H9 (cell line): ENCODE results near the gene PARP8. TPM values are rescaled to one million over a fixed set of nuclear protein-coding genes. Genes with fewer than 3 reads are reported as not detected.

Experiments used
- DNase-seq: peaks from one replicate; pipeline ENCODE4 v3.0.0-alpha.2; 2017
- H2AFZ ChIP-seq: one replicate; pipeline ENCODE4 v1.6.1; 2013; ENCODE audit warnings: mild to moderate bottlenecking, low read length, control low read depth, moderate library complexity
- H2AK5ac ChIP-seq: 2 replicates; pipeline ENCODE4 v1.6.1; 2013; ENCODE audit warnings: low read length, control low read depth, mixed read lengths; ENCODE audit not compliant: insufficient read length
- H2BK120ac ChIP-seq: one replicate; pipeline ENCODE4 v1.6.1; 2013; ENCODE audit warnings: low read depth, mild to moderate bottlenecking, low read length, control low read depth, inconsistent platforms; ENCODE audit not compliant: poor library complexity, severe bottlenecking
- H2BK12ac ChIP-seq: 2 replicates; pipeline ENCODE4 v1.6.1; 2013; ENCODE audit warnings: low read length, control low read depth, mixed read lengths, low read depth; ENCODE audit not compliant: insufficient read length
- H2BK15ac ChIP-seq: 2 replicates; pipeline ENCODE4 v1.6.1; 2013; ENCODE audit warnings: low read depth, low read length, control low read depth
- H2BK20ac ChIP-seq: one replicate; pipeline ENCODE4 v1.6.1; 2013; ENCODE audit warnings: low read depth, mild to moderate bottlenecking, low read length, control low read depth, inconsistent platforms; ENCODE audit not compliant: poor library complexity, severe bottlenecking
- H2BK5ac ChIP-seq: 2 replicates; pipeline ENCODE4 v1.6.1; 2013; ENCODE audit warnings: low read length, control low read depth, mixed read lengths; ENCODE audit not compliant: insufficient read length
- H3K14ac ChIP-seq: 2 replicates; pipeline ENCODE4 v1.6.1; 2013; ENCODE audit warnings: low read length, control low read depth; ENCODE audit not compliant: insufficient read depth
- H3K18ac ChIP-seq: 2 replicates; pipeline ENCODE4 v1.6.1; 2013; ENCODE audit warnings: low read depth, mild to moderate bottlenecking, mixed read lengths, low read length, control low read depth; ENCODE audit not compliant: insufficient read length
- H3K23ac ChIP-seq: 2 replicates; pipeline ENCODE4 v1.6.1; 2013; ENCODE audit warnings: low read length, control low read depth, mixed read lengths, low read depth; ENCODE audit not compliant: insufficient read length
- H3K23me2 ChIP-seq: 2 replicates; pipeline ENCODE4 v1.6.1; 2013; ENCODE audit warnings: low read depth, mild to moderate bottlenecking, mixed read lengths, low read length, control low read depth; ENCODE audit not compliant: insufficient read length, poor library complexity, severe bottlenecking
- H3K27ac ChIP-seq: 2 replicates; pipeline ENCODE4 v1.5.1; 2013; ENCODE audit warnings: low read length, control low read depth, mixed read lengths, low read depth; ENCODE audit not compliant: insufficient read length
- H3K27me3 ChIP-seq: 2 replicates; pipeline ENCODE4 v1.6.1; 2013; ENCODE audit warnings: low read length, control low read depth, inconsistent platforms; ENCODE audit not compliant: insufficient read depth
- H3K4ac ChIP-seq: 2 replicates; pipeline ENCODE4 v1.6.1; 2013; ENCODE audit warnings: low read depth, mild to moderate bottlenecking, control low read depth, inconsistent platforms, low read length, moderate library complexity
- H3K4me1 ChIP-seq: 2 replicates; pipeline ENCODE4 v1.6.1; 2013; ENCODE audit warnings: low read length, control low read depth, inconsistent platforms; ENCODE audit not compliant: insufficient read depth
- H3K4me2 ChIP-seq: 2 replicates; pipeline ENCODE4 v1.6.1; 2013; ENCODE audit warnings: low read length, control low read depth, mixed read lengths; ENCODE audit not compliant: insufficient read length, insufficient read depth
- H3K56ac ChIP-seq: 2 replicates; pipeline ENCODE4 v1.6.1; 2013; ENCODE audit warnings: low read depth, mild to moderate bottlenecking, mixed read lengths, low read length, control low read depth; ENCODE audit not compliant: insufficient read length
- H3K79me1 ChIP-seq: 2 replicates; pipeline ENCODE4 v1.6.1; 2013; ENCODE audit warnings: low read depth, mild to moderate bottlenecking, moderate library complexity, low read length, control low read depth, inconsistent platforms; ENCODE audit not compliant: insufficient read depth, poor library complexity, severe bottlenecking
- H3K79me2 ChIP-seq: 2 replicates; pipeline ENCODE4 v1.6.1; 2013; ENCODE audit warnings: low read length, control low read depth, inconsistent platforms; ENCODE audit not compliant: insufficient read depth
- H3K9ac ChIP-seq: 2 replicates; pipeline ENCODE4 v1.6.1; 2013; ENCODE audit warnings: low read length, control low read depth, mixed read lengths; ENCODE audit not compliant: insufficient read length; ENCODE audit errors: extremely low read depth
- H3K9me3 ChIP-seq: one replicate; pipeline ENCODE4 v1.6.1; 2013; ENCODE audit warnings: low read depth, low read length, inconsistent platforms; ENCODE audit not compliant: control insufficient read depth
- H3T11ph ChIP-seq: one replicate; pipeline ENCODE4 v1.6.1; 2013; ENCODE audit warnings: mild to moderate bottlenecking, low read length, control low read depth, inconsistent platforms
- H4K20me1 ChIP-seq: one replicate; pipeline ENCODE4 v1.6.1; 2013; ENCODE audit not compliant: control insufficient read depth, insufficient read length, insufficient read depth
- H4K5ac ChIP-seq: 2 replicates; pipeline ENCODE4 v1.6.1; 2013; ENCODE audit warnings: low read depth, mild to moderate bottlenecking, mixed read lengths, low read length, control low read depth; ENCODE audit not compliant: insufficient read length
- H4K8ac ChIP-seq: replicated peaks from 2 replicates; pipeline ENCODE4 v1.6.1; 2013; ENCODE audit warnings: low read length, control low read depth, mixed read lengths, low read depth; ENCODE audit not compliant: insufficient read length
- H4K91ac ChIP-seq: 2 replicates; pipeline ENCODE4 v1.6.1; 2013; ENCODE audit warnings: low read depth, mild to moderate bottlenecking, moderate library complexity, mixed read lengths, low read length, control low read depth; ENCODE audit not compliant: insufficient read length
- H3K27ac Mint-ChIP-seq, 3 experiments: 2 replicates in 2 of 3; 3 replicates in 1 of 3; pipeline ENCODE4 v1.8.0; 2020 to 2021; ENCODE audit warnings: mixed read lengths in 3 of 3, mild to moderate bottlenecking in 1 of 3, moderate library complexity in 1 of 3
- H3K27me3 Mint-ChIP-seq: 2 replicates; pipeline ENCODE4 v1.8.0; 2021; ENCODE audit warnings: low read depth, mild to moderate bottlenecking, moderate library complexity, mixed read lengths
- H3K36me3 Mint-ChIP-seq, 3 experiments: 2 replicates in 2 of 3; 3 replicates in 1 of 3; pipeline ENCODE4 v1.8.0; 2020 to 2021; ENCODE audit warnings: low read depth in 3 of 3, mixed read lengths in 3 of 3; ENCODE audit not compliant: insufficient read depth in 1 of 3
- H3K4me1 Mint-ChIP-seq, 2 experiments: 2 replicates each; pipeline ENCODE4 v1.8.0; 2020; ENCODE audit warnings: mixed read lengths in 2 of 2
- H3K4me3 Mint-ChIP-seq, 2 experiments: 2 replicates in 1 of 2; 3 replicates in 1 of 2; pipeline ENCODE4 v1.8.0; 2020 to 2021; ENCODE audit warnings: mild to moderate bottlenecking in 2 of 2, mixed read lengths in 2 of 2, moderate library complexity in 1 of 2
- H3K9me3 Mint-ChIP-seq, 2 experiments: 2 replicates in 1 of 2; 3 replicates in 1 of 2; pipeline ENCODE4 v1.8.0; 2020; ENCODE audit warnings: mild to moderate bottlenecking in 2 of 2, mixed read lengths in 2 of 2, moderate library complexity in 1 of 2
- CTCF ChIP-seq: fragments of 200-600 bp; sonication (generic); conservative IDR thresholded peaks from 3 replicates; pipeline ENCODE4 v1.8.0; 2021; ENCODE audit warnings: antibody characterized with exemption, mild to moderate bottlenecking
- total RNA-seq: library from RNA; stranded (reverse); gene quantifications from 2 replicates; pipeline ENCODE4 v1.2.1, GENCODE V29; 2021

PARP8 gene
- total RNA-seq, 1 experiment from 2014 or later, result 34.0 TPM

- no peak overlapping the region for H4K91ac ChIP-seq
- Mint-ChIP-seq H3K4me3 (no peak overlapping the region), H3K36me3 (peaks cover 3 to 6% (median 5%) of the 10 kb centered on the region in 3 experiments; a peak in 6 of 7 replicates), H3K9me3 (no peaks in the 10 kb centered on the region; a peak in 1 of 5 replicates), H3K4me1 (no peaks in the 10 kb centered on the region; a peak in 1 of 4 replicates), H3K27ac (no peak overlapping the region), H3K27me3 (no peaks in the 10 kb centered on the region)
- no peak overlapping the region for H3K4ac ChIP-seq
- no peaks in the 10 kb centered on the region for H3K79me1 ChIP-seq
- no peak overlapping the region for H2BK120ac ChIP-seq
- no peak overlapping the region for H2AK5ac ChIP-seq
- H3K23ac ChIP-seq, result no peak overlapping the region
- no peak overlapping the region for H3T11ph ChIP-seq
- H2BK15ac ChIP-seq, result no peak overlapping the region
- TF ChIP-seq CTCF, result no peak
- H2BK12ac ChIP-seq, result no peak overlapping the region
- H3K27me3 ChIP-seq, result no peaks in the 10 kb centered on the region
- no peaks in the 10 kb centered on the region for H3K4me1 ChIP-seq
- no peak overlapping the region for H2BK5ac ChIP-seq
- no peak overlapping the region for H3K14ac ChIP-seq
- H2AFZ ChIP-seq, result no peak overlapping the region
- DNase-seq, result no peak
- H3K23me2 ChIP-seq, result no peaks in the 10 kb centered on the region
- no peak overlapping the region for H4K5ac ChIP-seq
- H3K79me2 ChIP-seq, result no peaks in the 10 kb centered on the region
- no peak overlapping the region for H3K9ac ChIP-seq
- no peaks in the 10 kb centered on the region for H4K20me1 ChIP-seq
- H3K56ac ChIP-seq, result no peak overlapping the region
- H3K27ac ChIP-seq, result no peak overlapping the region
- no peak overlapping the region for H2BK20ac ChIP-seq
- no peak overlapping the region for H3K4me2 ChIP-seq
- no peak overlapping the region for H3K18ac ChIP-seq
- H3K9me3 ChIP-seq, result no peaks in the 10 kb centered on the region
- no peak overlapping the region for H4K8ac ChIP-seq
These were observed 86.4 kb downstream of the PARP8 start for GRCh38 chr5:50752800-50753199.
